Stimulated activated CD8-positive, alpha-beta memory T cell treated with anti-CD3 and anti-CD28 coated beads, Interleukin-15, amount 100 ng/mL, for 4 hours (primary cell): Measurements from ENCODE around the gene ADAMTS10.
A peak's percentile ranks its signal among the peaks of the same experiment; 100 is the strongest.
"Not testable (repeated sequence)": the region's sequence is repeated elsewhere in the genome, so short reads cannot be mapped to it uniquely, and the experiment has no call there.

Experiments used
- DNase-seq, 2 donors: peaks; one replicate each; pipeline ENCODE4 v3.0.0-alpha.2; 2020; ENCODE audit warnings: low read depth in 2 of 2

ADAMTS10 gene

DNA sequence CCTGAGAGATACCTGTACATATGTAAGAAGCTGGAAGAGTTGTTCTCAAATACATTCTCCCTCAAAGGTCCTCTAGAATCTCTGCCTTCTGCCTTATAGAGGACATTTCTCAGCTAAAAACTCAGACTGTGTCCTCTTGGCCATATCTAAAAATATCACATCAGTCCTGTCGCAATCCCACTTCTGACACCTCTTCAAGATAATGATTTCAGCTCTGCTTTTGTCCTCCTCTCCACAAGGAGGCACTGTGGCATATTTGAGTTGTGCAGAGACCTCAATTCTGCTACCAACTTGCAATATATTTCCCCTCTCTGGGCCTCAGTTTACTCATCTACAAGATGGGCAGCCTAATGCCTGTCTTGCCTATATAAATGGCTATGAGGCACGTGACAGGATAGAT, 16.6 kb downstream of the ADAMTS10 start:
- no peak for DNase-seq

DNA sequence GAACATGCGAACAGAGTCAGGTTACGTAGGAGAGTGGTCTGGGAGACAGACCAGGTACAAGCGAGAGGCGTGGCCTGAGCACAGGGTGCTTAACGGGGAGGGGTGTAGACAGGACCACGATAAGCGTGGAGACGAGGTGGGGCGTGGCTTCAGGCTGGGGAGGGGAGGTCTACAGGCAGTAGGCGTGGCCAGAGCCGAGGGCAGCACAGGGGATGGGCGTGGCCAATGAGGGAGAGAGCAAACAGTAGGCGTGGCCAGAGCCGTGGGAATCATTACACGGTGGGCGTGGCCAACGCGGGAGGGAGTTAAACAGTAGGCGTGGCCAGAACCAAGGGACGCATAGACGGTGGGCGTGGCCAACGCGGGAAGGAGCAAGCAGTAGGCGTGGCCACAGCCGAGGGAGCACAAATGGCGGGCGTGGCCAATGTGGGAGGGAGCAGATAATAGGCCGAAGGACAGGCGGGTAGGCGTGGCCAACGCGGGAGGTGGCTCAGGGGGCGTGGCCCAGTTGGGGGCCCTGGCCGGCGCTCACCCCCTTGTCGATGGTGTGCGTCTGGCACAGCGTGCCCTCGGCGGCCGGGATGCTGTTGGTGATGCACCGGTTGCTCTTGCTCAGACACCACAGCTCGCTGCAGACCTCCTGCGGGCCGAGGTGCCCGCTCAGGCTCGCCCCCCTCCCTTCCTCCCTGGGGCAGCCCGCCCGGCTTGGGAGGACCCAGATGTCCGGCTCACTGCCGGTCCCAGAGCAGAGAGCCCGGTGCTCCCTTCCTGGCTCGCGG, 18.1 kb downstream of the ADAMTS10 start:
- DNase-seq, result peak; percentile 82 to 91

DNA sequence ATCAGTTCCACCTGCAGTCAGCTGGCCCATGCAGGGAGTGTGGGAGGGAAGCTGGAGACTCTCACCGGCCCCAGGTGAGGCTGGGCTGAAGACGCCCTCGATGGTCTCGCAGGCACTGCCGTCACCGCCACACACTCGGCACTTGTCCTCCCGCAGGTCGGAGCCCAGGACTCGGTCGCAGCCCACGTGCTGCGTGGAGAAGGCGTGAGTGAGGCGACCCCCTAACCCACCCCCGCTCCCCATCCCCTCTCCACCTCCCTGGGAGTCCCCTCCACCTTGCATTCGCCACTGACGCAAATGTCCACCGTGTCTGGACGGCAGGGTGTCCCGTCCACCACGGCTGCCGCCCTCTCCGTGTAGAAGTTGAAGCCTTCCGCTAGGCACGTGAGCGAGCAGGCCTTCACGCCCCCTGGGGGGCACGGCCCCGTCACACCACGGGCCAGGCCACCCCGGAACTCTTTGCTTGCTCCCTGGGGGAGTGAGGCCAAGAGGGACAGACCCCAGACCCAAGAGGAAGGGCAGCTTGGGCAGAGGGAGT, 21.3 kb downstream of the ADAMTS10 start:
- no peak for DNase-seq

DNA sequence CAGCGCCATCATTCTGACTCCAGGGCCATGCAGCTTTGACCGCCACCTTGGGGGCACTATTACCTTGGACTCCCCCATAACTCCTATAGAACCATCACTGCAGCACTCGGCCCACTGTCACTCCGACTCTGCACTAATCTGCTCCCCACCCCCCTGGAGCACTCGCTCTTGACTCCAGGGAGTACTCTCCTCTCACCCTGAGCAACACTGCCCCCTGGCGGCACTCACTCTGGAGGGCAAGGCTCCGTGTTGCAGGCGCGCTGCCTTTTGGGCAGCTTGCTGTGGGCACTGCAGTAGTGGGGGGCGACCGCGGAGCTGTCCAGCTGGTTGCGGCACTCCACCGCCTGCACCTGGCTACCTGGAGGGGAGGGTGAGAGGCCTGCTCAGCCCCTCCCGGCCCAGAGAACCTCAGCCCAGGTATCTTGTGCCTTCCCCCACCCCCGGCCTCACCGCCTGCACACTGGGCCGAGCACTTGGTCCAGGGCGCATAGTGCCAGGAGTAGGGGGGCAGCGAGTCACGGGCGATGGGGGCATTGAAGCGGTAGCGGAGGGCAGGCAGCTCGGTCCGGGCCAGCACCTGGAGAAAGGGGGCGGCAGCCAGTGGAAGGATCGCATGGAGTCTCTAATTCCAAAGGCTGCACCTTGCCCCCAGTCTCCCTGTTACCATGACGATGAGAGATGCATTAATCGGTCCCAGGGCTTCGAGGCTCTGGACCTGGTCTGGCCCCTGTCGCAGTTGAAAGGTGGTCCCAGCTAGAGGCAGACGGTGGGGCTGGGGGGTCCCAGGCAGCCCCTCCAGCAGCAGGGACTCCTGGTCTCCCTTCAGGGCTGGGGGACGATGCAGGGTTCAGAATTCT, 24.4 kb downstream of the ADAMTS10 start:
- DNase-seq, result no peak

DNA sequence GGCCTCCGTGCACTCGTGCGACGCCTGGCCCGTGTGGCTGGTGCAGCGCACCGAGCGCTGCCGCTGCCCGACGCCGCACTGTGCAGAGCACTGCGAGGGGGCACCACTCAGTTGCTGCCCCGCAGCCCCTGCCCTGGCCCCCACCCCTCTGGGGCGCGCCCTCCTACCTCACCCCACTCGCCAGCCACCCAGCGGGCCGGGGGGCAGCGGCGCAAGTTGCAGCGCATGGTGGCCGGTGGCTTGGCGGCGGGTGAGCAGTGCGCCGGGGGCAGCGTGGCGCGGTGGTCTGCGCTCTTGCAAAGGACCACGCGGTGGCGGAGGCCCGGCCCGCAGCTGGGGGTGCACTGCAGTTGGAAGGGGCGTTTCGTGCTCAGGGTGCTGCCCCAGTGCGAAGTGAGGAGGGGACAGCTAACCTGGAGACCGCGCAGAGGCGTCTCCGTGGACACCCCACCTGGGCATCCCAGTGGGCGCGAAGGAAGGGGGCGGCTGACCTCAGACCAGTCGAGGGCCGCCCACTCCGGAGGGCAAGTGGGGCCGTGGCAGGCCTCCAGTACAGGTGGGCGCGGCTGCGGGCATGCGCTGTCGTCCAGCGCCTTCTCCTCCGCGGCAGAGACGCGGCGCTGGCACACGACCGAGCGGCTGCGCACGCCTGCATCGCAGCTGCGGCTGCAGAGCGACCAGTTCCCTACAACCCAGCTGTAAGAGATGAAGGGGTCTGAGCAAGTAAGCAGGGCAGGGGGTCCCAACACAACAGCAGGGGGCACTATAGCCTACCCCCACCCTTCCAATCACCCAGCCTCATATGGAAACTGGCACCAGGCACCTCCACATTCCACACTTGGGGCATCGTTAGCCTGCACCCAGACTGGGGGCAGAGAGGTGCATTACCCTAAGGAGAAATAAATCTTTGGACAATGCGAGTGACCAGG, 25.3 kb downstream of the ADAMTS10 start:
- no peak for DNase-seq

DNA sequence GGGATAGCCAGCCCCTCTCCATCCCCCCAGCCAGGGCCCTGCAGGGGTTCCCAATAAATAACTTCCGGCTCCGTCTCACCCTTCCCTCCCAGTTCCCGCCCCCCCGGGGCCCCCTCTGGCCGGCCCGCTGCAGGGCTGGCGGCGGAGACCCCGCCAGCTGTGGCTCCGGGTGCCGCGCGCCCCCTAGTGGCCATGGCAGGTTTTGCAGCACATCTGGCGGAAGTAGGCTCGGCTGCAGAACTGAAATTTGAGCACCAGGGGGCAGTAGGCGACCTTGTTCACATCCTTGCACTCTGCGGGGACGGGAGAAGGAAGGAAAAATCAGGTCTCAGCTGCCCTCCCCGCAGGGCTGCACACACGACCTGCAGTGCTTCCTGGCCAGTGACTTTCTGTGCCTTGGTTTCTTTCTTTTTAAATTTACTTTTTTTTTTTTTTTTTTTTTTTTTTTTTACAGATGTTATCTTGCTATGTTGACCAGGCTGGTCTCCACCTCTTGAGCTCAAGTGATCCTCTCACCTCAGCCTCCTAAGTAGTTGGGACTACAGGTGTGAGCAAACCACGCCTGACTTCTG, 29.7 kb downstream of the ADAMTS10 start:
- DNase-seq, result peak; percentile 65 to 66

DNA sequence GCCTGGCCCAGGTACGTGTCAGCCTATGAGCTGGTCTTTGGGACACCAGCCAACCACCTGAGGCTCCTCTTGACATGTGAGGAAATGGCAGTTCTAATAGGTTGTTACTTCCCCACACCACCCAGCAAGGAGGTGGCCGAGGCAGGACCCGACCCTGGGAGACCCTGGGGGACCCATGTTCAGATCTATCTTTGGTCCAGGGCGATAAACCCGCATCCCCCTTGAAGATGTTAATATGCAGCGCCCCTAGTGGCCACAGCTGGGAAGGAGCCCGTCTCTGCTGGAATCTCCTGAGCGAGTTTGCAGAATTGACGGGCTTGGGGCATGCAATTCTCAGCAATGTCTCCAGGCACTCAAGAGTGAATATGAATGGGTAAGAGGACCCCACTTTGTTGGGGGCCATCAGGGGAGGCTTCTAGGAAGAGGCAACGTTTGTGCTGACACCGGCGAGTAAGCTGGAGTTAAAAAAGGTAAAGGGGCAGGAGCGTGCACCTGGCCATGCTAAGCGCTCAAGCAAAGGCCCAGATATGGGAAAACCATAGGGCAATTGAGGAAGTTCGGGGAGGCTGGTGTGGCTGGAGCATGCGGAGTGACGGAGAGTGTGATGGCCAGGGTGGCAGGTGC, 31.8 kb downstream of the ADAMTS10 start:
- peak; percentile 44 to 65 for DNase-seq

DNA sequence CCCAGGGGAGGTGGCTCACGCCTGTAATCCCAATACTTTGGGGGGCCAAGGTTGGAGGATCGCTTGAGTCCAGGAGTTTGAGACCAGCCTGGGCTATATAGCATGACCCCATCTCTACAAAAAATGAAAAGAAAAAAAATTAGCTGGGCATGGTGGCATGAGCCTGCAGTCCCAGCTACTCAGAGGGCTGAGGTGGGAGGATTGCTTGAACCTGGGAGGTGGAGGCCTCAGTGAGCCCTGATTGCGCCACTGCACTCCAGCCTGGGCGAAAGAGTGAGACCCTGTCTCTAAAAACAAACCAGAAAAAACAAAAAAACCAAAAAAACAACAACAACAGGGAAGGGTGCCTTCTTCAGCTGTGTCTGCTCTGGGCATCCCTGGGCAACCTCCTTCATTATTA, 32.8 kb downstream of the ADAMTS10 start:
- DNase-seq, result no peak

DNA sequence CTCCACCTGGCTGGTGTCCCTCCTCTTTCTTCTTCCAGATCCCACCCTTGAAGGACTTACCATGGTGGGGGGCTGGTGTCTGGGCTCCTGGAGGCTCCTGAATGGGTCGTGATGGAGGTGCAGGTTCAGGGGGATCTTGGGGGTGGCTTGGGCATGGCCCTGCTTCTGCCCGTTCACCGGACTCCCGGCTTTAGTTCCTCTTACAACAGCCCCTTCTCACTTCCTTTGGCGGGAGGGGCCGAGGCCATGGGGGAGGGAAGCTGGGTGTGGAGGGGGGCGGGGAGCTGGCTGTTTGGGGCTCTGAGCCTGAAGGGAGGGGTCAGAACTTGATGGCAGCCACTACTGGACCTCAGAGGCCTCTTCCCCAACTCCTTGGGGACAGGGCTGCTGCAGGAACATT, 33.3 kb downstream of the ADAMTS10 start, which contains the start of gene MYO1F:
MYO1F (minus strand) TSS at position 196 of the 400 bp plus-strand sequence; CDS start at position 63, 133 bp downstream.
- DNase-seq, result no peak

DNA sequence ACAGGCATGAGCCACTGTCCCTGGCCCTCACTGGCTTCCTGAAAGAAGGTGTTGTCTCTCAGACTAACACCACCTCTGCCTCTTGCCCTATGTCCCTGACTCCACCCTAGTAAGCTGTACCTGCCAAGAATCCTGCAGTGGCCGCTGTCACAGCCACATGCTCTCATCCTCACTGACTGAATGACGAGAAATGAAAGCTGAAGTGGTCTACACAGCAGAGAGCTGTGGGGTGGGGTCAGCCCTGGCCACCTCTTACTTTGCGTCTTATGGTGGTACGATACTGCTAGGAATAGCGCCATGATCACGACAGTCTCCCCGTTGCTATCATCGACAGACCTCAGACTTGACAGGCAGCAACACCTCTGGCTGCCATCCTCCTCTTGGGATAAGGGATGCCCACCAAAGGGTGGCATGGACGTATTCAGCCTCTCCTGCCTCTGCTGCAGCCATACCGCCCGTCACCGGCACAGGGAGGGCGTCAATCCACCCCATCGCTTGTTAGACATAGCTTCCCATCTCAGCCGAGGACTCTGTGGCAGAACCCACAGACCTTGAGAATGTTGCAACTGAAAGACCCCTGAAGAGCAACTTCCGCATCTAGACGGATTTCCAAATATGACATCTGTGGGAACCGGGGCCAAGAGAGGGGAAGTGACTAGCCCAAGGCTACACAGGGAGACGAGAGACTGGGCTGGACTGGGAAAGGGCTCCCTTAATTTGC, 34.1 kb downstream of the ADAMTS10 start:
- no peak for DNase-seq

DNA sequence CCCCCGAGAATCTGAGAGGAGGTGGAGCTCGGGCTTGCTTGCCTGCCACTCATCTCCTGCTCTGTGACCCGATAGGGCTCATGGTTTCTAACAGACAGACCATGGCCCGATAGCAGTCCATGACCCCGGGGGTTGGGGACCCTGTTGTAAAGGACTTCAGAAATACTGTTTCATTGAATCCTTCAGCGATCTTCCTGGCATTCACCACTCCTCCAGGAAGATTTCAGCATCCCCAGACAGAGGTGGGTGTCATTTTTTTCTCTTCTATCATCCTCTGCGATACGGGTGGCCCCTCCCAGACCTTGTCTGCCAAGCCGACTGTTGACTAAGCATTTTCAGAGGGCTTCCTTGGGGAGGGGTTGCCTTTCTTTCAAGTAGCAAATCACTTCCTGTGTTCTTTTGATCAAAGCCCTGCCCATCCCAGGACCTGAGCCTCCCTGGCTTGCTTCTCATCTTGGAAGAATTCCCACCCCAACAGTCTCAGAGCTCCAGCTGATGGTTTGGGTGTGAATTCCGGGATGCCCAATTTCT, 35.0 kb downstream of the ADAMTS10 start:
- no peak for DNase-seq

DNA sequence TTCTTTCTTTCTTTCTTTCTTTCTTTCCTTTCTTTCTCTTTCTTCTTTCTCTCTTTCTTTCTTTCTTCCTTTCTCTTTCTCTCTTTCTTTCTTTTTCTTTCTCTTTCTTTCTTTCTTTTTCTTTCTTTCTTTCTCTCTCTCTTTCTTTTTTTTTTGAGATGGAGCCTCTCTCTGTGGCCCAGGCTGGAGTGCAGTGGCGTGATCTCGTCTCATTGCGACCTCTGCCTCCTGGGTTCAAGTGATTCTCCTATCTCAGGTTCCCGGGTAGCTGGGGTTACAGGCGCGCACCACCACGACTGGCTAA, 35.9 kb downstream of the ADAMTS10 start:
- not testable (repeated sequence) for DNase-seq

DNA sequence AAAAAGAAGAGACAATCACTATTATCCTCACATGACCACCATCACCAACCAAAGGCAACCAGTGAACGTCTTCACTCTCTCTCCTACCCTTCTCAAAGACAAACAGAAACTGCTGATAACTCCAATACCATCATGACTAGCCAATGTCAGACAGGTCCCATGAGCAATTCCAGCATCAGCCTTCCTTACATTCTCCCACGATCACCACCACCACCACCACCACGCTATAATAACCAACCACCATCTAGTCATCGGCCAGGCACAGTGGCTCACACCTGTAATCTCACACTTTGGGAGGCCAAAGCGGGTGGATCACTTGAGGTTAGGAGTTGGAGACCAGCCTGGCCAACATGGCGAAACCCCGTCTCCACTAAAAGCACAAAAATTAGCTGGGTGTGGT, 37.2 kb downstream of the ADAMTS10 start:
- no peak for DNase-seq

DNA sequence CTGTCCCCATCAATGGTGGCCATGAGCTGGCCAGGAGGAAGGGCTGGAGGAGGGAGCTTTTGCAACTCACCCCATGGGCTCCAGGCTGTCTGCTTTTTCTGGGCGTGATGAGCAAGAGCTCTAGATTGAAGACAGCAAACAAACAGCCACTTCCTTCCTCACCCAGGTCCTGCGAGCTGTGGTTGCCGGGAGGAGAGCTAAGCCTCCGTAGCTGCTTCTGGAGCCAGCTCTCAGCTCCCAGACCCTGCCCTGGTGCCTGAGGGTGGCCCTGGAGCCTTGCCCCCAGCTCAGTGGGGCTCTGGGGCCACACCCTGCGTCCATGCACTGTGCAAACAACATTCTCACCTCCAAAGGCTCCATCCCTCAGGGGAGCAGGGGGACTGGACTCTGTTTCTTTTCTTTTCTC, 39.5 kb downstream of the ADAMTS10 start:
- no peak for DNase-seq

DNA sequence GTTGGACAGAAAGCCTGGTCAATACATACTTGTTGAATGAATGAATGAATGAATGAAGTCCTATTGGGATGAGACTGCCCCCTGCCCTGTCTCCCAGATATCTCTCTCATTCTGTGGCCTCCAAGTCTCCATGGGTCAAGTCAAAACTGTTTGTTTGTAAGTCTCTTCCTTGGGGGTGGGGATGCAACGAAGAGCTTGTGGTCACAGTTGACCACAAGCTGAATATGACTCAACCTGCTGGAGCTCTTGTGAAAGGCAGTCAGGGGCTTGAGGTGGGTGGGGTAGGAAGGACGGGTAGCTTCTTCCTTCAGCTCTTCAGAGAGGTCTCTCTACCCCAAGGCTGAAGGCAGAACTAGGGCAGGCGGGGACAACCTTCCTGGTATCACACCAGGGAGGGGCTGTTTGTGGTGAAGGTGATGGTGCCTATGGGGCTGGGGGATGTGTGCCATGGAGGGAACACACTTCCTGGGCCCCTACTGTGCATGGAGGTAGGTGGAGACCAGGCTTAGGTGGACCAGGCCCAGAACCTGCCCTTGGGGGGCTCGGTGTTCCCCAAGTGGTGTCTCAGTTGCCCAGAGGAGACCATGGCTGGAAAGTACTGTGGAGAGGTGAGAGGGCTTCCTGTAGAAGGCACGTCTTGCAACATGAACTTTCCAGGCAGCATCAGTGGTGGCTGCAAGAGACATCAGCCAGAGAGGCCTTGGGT, 41.3 kb downstream of the ADAMTS10 start:
- DNase-seq, result peak; percentile 48 to 56

DNA sequence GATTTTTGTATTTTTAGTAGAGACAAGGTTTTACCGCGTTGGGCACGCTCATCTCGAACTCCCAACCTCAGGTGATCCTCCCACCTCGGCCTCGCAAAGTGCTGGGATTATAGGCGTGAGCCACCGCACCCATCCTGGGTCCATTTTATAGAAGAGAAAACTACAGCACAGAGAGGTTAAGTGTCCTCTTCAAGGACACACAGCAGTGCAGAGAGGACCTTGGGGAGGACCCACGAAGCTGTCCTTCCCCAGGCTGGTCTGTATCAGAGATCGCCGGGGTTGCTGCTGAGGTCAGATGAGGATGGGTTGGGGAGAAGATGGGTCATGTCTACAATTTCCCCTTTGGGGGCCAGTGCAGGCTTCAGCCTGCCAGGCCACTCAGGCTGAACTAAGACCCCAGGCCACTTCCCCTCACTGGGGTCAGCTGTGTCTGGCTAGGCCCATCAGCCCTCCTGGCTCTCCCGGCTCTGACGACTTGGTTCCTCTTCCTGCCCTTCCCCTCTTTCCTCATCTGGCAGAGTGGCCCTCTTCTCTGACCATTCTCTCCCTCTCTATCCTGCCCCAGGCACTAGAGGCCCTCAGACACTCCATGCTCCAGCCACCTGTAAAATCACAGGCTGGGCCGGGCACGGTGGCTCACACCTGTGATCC, 42.9 kb downstream of the ADAMTS10 start:
- DNase-seq, result no peak

DNA sequence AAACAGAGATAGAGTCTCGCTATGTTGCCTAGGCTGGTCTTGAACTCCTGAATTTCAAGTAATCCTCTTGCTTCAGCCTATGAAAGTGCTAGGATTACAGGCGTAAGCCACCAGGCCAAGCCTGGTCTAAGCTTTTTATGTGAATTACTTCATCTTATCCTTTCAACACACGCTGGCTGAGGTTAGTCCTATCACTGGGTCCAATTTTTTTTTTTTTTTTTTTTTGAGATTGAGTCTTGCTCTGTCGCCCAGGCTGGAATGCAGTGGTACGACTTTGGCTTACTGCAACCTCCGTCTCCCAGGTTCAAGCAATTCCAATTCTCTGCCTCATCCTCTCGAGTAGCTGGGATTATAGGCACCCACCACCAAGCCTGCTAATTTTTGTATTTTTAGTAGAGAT, 43.7 kb downstream of the ADAMTS10 start:
- no peak for DNase-seq

DNA sequence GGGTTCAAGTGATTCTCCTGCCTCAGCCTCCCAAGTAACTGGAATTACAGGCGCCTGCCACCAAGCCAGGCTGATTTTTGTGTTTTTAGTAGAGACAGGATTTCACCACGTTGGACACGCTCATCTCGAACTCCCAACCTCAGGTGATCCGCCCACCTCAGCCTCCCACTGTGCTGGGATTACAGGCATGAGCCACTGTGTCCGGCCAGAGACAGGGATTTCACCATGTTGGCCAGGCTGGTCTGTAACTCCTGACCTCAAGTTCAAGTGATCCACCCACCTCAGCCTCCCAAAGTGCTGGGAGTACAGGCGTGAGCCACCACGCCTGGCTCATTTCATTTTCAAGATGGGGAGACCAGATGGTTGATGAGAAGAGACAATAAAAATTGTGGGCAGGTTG, 45.6 kb downstream of the ADAMTS10 start:
- DNase-seq, result not testable (repeated sequence)
